ENCODE results near the gene PIK3AP1.

GRCh38 chr10:96706331-96706853 is 13.9 kb downstream of the PIK3AP1 start:
- no peak for TF ChIP-seq EZH2 (IDR thresholded peaks at IDR 0.05; ENCODE audit: low read depth)
- no peak for TF ChIP-seq CTCF (conservative IDR thresholded peaks at IDR 0.05)
